ENCODE measurements around the gene C1QTNF12. TPM values are rescaled to one million over a fixed set of nuclear protein-coding genes. Genes with fewer than 3 reads are reported as not detected.

The C1QTNF12 gene
- total and polyA plus RNA-seq, 2 of the 8 experiments (the other 6 are each of a cell fraction or from before 2014, with no cell fraction given), result 2.1 to 3.7 TPM

DNA sequence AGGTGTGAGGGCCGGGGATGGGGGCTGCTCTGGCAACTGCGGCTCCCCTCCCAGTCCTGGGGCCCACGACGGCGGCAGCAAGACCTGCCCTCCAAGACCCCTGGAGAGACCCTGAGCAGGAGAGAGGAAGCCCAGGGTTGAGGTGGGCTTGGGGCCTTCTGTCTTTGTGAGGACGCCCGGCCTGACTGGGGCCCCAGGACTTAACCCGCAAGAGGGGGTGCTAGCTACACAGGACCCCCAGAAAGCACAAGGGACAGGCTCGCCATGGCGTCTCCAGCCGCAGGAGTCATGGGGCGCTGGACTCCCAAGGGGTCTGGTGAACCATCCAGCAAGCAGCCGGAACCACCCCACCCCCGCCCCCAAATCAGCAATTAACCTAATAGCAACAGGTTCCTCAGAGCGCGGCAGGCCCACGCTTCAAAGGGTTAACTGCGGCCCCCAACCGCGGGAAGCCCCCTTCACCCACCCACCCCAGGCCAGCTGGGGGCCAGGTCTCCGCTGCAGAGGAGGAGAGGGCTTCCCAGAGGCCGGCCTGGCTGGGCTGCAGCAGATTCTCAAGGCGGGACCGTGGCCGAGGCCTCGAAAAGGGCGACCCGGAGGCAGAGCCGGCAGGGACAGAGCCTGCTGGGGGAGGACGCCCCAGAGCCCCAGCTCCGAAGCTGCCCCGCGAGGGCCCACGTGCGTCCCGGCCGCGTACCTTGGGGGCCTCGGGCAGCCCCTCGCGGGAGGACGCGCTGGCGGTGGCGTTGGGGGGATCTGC, 525 bp downstream of the C1QTNF12 start:
- H4K8ac ChIP-seq (ENCODE audit: extremely low read depth, insufficient read depth, low read length), result no peak overlapping the region
- no peak overlapping the region for H2BK120ac ChIP-seq (replicated peaks; ENCODE audit: low read depth, low read length)
- H3K79me2 ChIP-seq (ENCODE audit: control insufficient read depth in 1 of 2, insufficient read depth in 2 of 2, low read length in 2 of 2), result no peaks in the 10 kb centered on the region; a peak in 1 of 4 replicates
- peak overlapping the region in 1 of 4 experiments; percentile 62; a peak in 1 of 7 replicates for H3K9ac ChIP-seq (replicated peaks in 1 of 4; ENCODE audit: extremely low read depth in 1 of 4, low read depth in 3 of 4, low read length in 3 of 4)
- peaks cover 2 to 19% (median 11%) of the 10 kb centered on the region in 4 experiments; a peak in 6 of 7 replicates for H3K27me3 ChIP-seq (replicated peaks in 1 of 4; ENCODE audit: control insufficient read depth in 3 of 4, extremely low read depth in 1 of 4, insufficient read depth in 3 of 4, low read length in 3 of 4)
- no peaks in the 10 kb centered on the region for H3K9me3 ChIP-seq (ENCODE audit: insufficient read depth in 2 of 2, low read depth in 1 of 2, low read length in 1 of 2)
- peaks cover 4 to 9% of the 10 kb centered on the region in 2 experiments for H4K20me1 ChIP-seq (replicated peaks in 1 of 2; ENCODE audit: control insufficient read depth in 1 of 2, insufficient read depth in 2 of 2, low read length in 2 of 2)
- no peak overlapping the region for H2AK5ac ChIP-seq (ENCODE audit: low read depth, low read length)
- H3K4me2 ChIP-seq (ENCODE audit: insufficient read depth in 1 of 2, low read depth in 2 of 2, low read length in 2 of 2), result peak overlapping the region; percentile 24 to 70; a peak in 3 of 4 replicates
- H2BK12ac ChIP-seq (ENCODE audit: low read depth, low read length), result no peak overlapping the region
- H3K14ac ChIP-seq (ENCODE audit: insufficient read length), result no peak overlapping the region
- H3K23me2 ChIP-seq (ENCODE audit: low read depth, low read length), result no peaks in the 10 kb centered on the region; the same call in 1 of the 2 replicates
- no peaks in the 10 kb centered on the region for H3K79me1 ChIP-seq (ENCODE audit: low read depth, low read length)
- peak overlapping the region; percentile 48; the same call in 1 of the 2 replicates for H3K18ac ChIP-seq (ENCODE audit: extremely low read depth, low read length)
- peak overlapping the region; percentile 85 for H3K4ac ChIP-seq (replicated peaks; ENCODE audit: insufficient read length, low read depth, low read length)
- peak overlapping the region; percentile 81 for H4K91ac ChIP-seq (replicated peaks; ENCODE audit: insufficient read length, low read length)
- H2BK20ac ChIP-seq (ENCODE audit: low read length), result no peak overlapping the region
- H3K36me3 ChIP-seq (ENCODE audit: control insufficient read depth in 2 of 4, insufficient read depth in 4 of 4, low read length in 3 of 4), result no peaks in the 10 kb centered on the region
- no peak overlapping the region for H4K5ac ChIP-seq (ENCODE audit: insufficient read length, low read depth, low read length)
- WGBS, 2 experiments (ENCODE audit: extremely low coverage in 1 of 2, insufficient coverage in 1 of 2, insufficient read length in 1 of 2, insufficient replicate concordance in 2 of 2, low coverage in 1 of 2, low lambda C conversion rate in 2 of 2, missing lambda C conversion rate in 1 of 2), result 62% methylated on average over 35 of the region's 45 CpGs; no CpG with 5 or more reads in 1 of the 2 experiments
- no peak overlapping the region for H2BK15ac ChIP-seq (ENCODE audit: low read length)
- H3K56ac ChIP-seq (replicated peaks; ENCODE audit: insufficient read length, low read depth, low read length), result no peak overlapping the region
- DNase-seq (ENCODE audit: low read depth in 1 of 2, low spot score in 2 of 2) (no peak), FAIRE-seq (no peak)
- H2AFZ ChIP-seq (ENCODE audit: low read length), result no peak overlapping the region
- POLR2A ChIA-PET (ENCODE audit: partially characterized antibody), result interaction anchor here (1.1 to 2.0 kb wide), 3 partner anchors 9 to 162 kb away, joined by 3 to 7 read pairs (median 5); partner anchors contain the start of genes B3GALT6 and SDF4
- no peak overlapping the region for H2BK5ac ChIP-seq (ENCODE audit: low read depth, low read length)
- H3K4me1 ChIP-seq (replicated peaks in 1 of 4; ENCODE audit: control insufficient read depth in 3 of 4, insufficient read depth in 4 of 4, low read length in 3 of 4), result peaks cover 0 to 8% (median under 1%) of the 10 kb centered on the region in 4 experiments; a peak in 5 of 7 replicates
- no peak overlapping the region for H3K27ac ChIP-seq (ENCODE audit: low read depth, low read length)
- CTCF ChIA-PET (ENCODE audit: partially characterized antibody), result interaction anchor here (0.5 to 1.9 kb wide), 4 partner anchors 10 to 244 kb away, joined by 3 to 6 read pairs (median 3); no protein-coding TSS in a partner anchor
- no peak overlapping the region for H3K23ac ChIP-seq (ENCODE audit: insufficient read length)
- peak overlapping the region in 2 of 4 experiments; percentile 2 to 51; a peak in 3 of 8 replicates for H3K4me3 ChIP-seq (ENCODE audit: extremely low read depth in 1 of 4, insufficient read depth in 2 of 4, low read depth in 3 of 4, low read length in 4 of 4)
- no peak for TF ChIP-seq EGR1 (IDR thresholded peaks at IDR 0.05; ENCODE audit: borderline replicate concordance, low read depth, low read length)
- TF ChIP-seq PHF8 (conservative IDR thresholded peaks at IDR 0.05; ENCODE audit: low read depth, low read length), result no peak
- TF ChIP-seq BRCA1 (IDR thresholded peaks at IDR 0.05; ENCODE audit: low read depth, low read length), result no peak
- TF ChIP-seq TAF7 (optimal IDR thresholded peaks at IDR 0.05; ENCODE audit: borderline replicate concordance, low read depth, low read length), result no peak
- TF ChIP-seq, protein P1, sequence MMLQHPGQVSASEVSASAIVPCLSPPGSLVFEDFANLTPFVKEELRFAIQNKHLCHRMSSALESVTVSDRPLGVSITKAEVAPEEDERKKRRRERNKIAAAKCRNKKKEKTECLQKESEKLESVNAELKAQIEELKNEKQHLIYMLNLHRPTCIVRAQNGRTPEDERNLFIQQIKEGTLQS (IDR thresholded peaks at IDR 0.05; ENCODE audit: insufficient read depth, low read depth, low read length), result no peak
- no peak for TF ChIP-seq JUN (IDR thresholded peaks at IDR 0.05; ENCODE audit: low read depth, low read length)
- TF ChIP-seq NRF1 (IDR thresholded peaks at IDR 0.05; ENCODE audit: low read depth, low read length), result no peak
- TF ChIP-seq FOSL1 (IDR thresholded peaks at IDR 0.05; ENCODE audit: insufficient read depth, low read depth, low read length), result no peak
- no peak for TF ChIP-seq CBX8 (IDR thresholded peaks at IDR 0.05; ENCODE audit: borderline replicate concordance, low read depth, low read length)
- TF ChIP-seq, protein P2, sequence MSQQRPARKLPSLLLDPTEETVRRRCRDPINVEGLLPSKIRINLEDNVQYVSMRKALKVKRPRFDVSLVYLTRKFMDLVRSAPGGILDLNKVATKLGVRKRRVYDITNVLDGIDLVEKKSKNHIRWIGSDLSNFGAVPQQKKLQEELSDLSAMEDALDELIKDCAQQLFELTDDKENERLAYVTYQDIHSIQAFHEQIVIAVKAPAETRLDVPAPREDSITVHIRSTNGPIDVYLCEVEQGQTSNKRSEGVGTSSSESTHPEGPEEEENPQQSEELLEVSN (IDR thresholded peaks at IDR 0.05), result no peak
